Esophagus squamous epithelium (tissue), 5 donors: ENCODE measurements around the gene MARCHF9. TPM values are rescaled to one million over a fixed set of nuclear protein-coding genes. Genes with fewer than 3 reads are reported as not detected.
A peak's percentile ranks its signal among the peaks of the same experiment; 100 is the strongest.

Experiments
- DNase-seq: peaks from one replicate; lab custom pipeline; 2025; lab: John Stamatoyannopoulos, UW
- H3K27ac ChIP-seq, 4 donors: fragments of 200-600 bp; sonication (generic); one replicate each; pipeline ENCODE4 v1.5.1; 2016 to 2019; ENCODE audit warnings: mild to moderate bottlenecking in 1 of 4
- H3K27me3 ChIP-seq, 4 donors: fragments of 200-600 bp; sonication (generic); 1 replicate in 3 of 4; 2 replicates in 1 of 4; pipeline versions ENCODE4 v1.5.1 to v1.6.0; 2017 to 2021; ENCODE audit warnings: antibody characterized with exemption in 1 of 4
- H3K36me3 ChIP-seq, 3 donors: fragments of 200-600 bp; sonication (generic); one replicate each; pipeline ENCODE4 v1.5.1; 2016 to 2019
- H3K4me1 ChIP-seq, 3 donors: fragments of 200-600 bp; sonication (generic); one replicate each; pipeline ENCODE4 v1.5.1; 2017 to 2019
- H3K4me3 ChIP-seq, 4 donors: fragments of 200-600 bp; sonication (generic); 1 replicate in 3 of 4; 2 replicates in 1 of 4; pipeline ENCODE4 v1.5.1; 2016 to 2019; ENCODE audit warnings: mild to moderate bottlenecking in 2 of 4, moderate library complexity in 1 of 4
- H3K9me3 ChIP-seq, 3 donors: fragments of 200-600 bp; sonication (generic); one replicate each; pipeline ENCODE4 v1.5.1; 2016 to 2019
- CTCF ChIP-seq, 6 experiments: fragments of 450-650 bp in 4 of 6; fragments of 200-600 bp in 2 of 6; sonication (generic) in 2 of 6; IDR thresholded peaks; one replicate each; pipeline ENCODE4 v1.5.1; 2016 to 2019; ENCODE audit warnings: antibody characterized with exemption in 6 of 6, mild to moderate bottlenecking in 4 of 6, moderate library complexity in 4 of 6
- POLR2A ChIP-seq, 4 donors: fragments of 450-650 bp; IDR thresholded peaks; one replicate each; pipeline ENCODE4 v1.6.1; 2017; ENCODE audit warnings: antibody characterized with exemption in 4 of 4, mild to moderate bottlenecking in 4 of 4, moderate library complexity in 3 of 4
- whole genome bisulfite sequencing, 2 donors: methylation state at CpG; one replicate each; pipeline ENCODE4 v1.1.5; 2018; 5-methylcytosine and 5-hydroxymethylcytosine counted together
- intact Hi-C: fragments of 100-400 bp; cut with DNase I; formaldehyde crosslinking; loops from one replicate; pipeline ENCODE4 v1.15.0; 2022
- total RNA-seq, 4 donors: library from RNA; depleted of rRNA; stranded (reverse); fragments of >200 nt; gene quantifications; one replicate each; pipeline ENCODE4 v1.1.0, GENCODE V29; 2016
- donor health status: DM: yes; HTN: yes; CAD: no.

The MARCHF9 gene
- total RNA-seq, 4 donors from 2014 or later, result 3.6 to 8.4 (median 5.3) TPM

GRCh38 chr12:57780284-57780897 lies 25.5 kb downstream of the MARCHF9 start:
- H3K27me3 ChIP-seq, result no peaks in the 10 kb centered on the region
- no peak overlapping the region for H3K27ac ChIP-seq
- no peak for DNase-seq
- intact Hi-C loops, result loop anchor here (10.0 kb wide), 1 partner anchor 54 kb away; no protein-coding TSS in a partner anchor
- peaks cover 0 to 45% (median 0%) of the 10 kb centered on the region in 3 donors for H3K36me3 ChIP-seq
- TF ChIP-seq CTCF (IDR thresholded peaks at IDR 0.05) (no peak), POLR2A (IDR thresholded peaks at IDR 0.05) (no peak)
- no peaks in the 10 kb centered on the region for H3K9me3 ChIP-seq
- no peak overlapping the region for H3K4me3 ChIP-seq
- peaks cover 10 to 25% (median 16%) of the 10 kb centered on the region in 3 donors for H3K4me1 ChIP-seq
- whole genome bisulfite sequencing, 2 donors, result 92 to 95% methylated on average over 3 to 4 of the region's 4 CpGs

- intact Hi-C loops, result loop anchor here (10.0 kb wide), 1 partner anchor 54 kb away; no protein-coding TSS in a partner anchor
- no peaks in the 10 kb centered on the region for H3K9me3 ChIP-seq
- WGBS, 2 donors, result 92 to 96% methylated on average over 3 of the region's 3 CpGs
- DNase-seq, result no peak
- TF ChIP-seq CTCF (IDR thresholded peaks at IDR 0.05) (no peak), POLR2A (IDR thresholded peaks at IDR 0.05) (no peak)
- no peak overlapping the region for H3K4me3 ChIP-seq
- H3K27ac ChIP-seq, result no peak overlapping the region
- peaks cover 0 to 45% (median 0%) of the 10 kb centered on the region in 3 donors for H3K36me3 ChIP-seq
- H3K4me1 ChIP-seq, result peaks cover 10 to 25% (median 16%) of the 10 kb centered on the region in 3 donors
- no peaks in the 10 kb centered on the region for H3K27me3 ChIP-seq
Observed at GRCh38 chr12:57781244-57781643, 26.3 kb downstream of the MARCHF9 start.

GRCh38 chr12:57781801-57782200 lies 26.9 kb downstream of the MARCHF9 start:
- intact Hi-C loops, result loop anchor here (10.0 kb wide), 1 partner anchor 53 kb away; no protein-coding TSS in a partner anchor
- H3K4me1 ChIP-seq, result peaks cover 10 to 25% (median 16%) of the 10 kb centered on the region in 3 donors
- DNase-seq, result no peak
- H3K36me3 ChIP-seq, result peaks cover 0 to 47% (median 0%) of the 10 kb centered on the region in 3 donors
- no peak overlapping the region for H3K27ac ChIP-seq
- no peaks in the 10 kb centered on the region for H3K27me3 ChIP-seq
- no peak overlapping the region for H3K4me3 ChIP-seq
- no peak for TF ChIP-seq CTCF (IDR thresholded peaks at IDR 0.05)
- no peaks in the 10 kb centered on the region for H3K9me3 ChIP-seq
- 62 to 63% methylated on average over 2 of the region's 2 CpGs for WGBS, 2 donors

- WGBS, 2 donors, result 14 to 21% methylated on average over 4 of the region's 4 CpGs
- DNase-seq, result no peak
- TF ChIP-seq CTCF (IDR thresholded peaks at IDR 0.05) (no peak), POLR2A (IDR thresholded peaks at IDR 0.05) (no peak)
- intact Hi-C loops, result loop anchor here (10.0 kb wide), 1 partner anchor 53 kb away; no protein-coding TSS in a partner anchor
- Histone ChIP-seq H3K4me1 (peaks cover 10 to 25% (median 16%) of the 10 kb centered on the region in 3 donors), H3K27ac (peak overlapping the region in 3 of 4 donors; percentile 70 to 88 (median 81)), H3K27me3 (no peaks in the 10 kb centered on the region), H3K9me3 (no peaks in the 10 kb centered on the region), H3K36me3 (peaks cover 0 to 52% (median 0%) of the 10 kb centered on the region in 3 donors), H3K4me3 (peak overlapping the region in 3 of 4 donors; percentile 93 to 95 (median 95))
Observed at GRCh38 chr12:57782243-57782607, 27.3 kb downstream of the MARCHF9 start.
